HepG2 (cell line): ENCODE data around the gene UBE2E1. TPM values are rescaled to one million over a fixed set of nuclear protein-coding genes. Genes with fewer than 3 reads are reported as not detected.
A peak's percentile ranks its signal among the peaks of the same experiment; 100 is the strongest.

Experiments
- ERF ChIP-seq: IDR thresholded peaks from 2 replicates; pipeline ENCODE4 v1.6.1; 2018; ENCODE audit warnings: missing biosample characterization, missing genetic modification reagents
- FOXP1 ChIP-seq, 2 experiments: fragments of 450-650 bp in 1 of 2; IDR thresholded peaks; 2 replicates each; pipeline ENCODE4 v1.6.1; 2017 to 2018; ENCODE audit warnings: antibody characterized with exemption in 1 of 2
- GATAD2A ChIP-seq: IDR thresholded peaks from 2 replicates; pipeline ENCODE4 v1.6.1; 2016
- HOXA5 ChIP-seq: sonication (generic); formaldehyde crosslinking; IDR thresholded peaks from 2 replicates; pipeline ENCODE4 v1.4.0; 2020; ENCODE audit warnings: missing genetic modification reagents
- IRX3 ChIP-seq: sonication (generic); formaldehyde crosslinking; IDR thresholded peaks from 2 replicates; pipeline ENCODE4 v1.8.1; 2023; ENCODE audit warnings: mild to moderate bottlenecking, low read depth, missing genetic modification reagents, borderline replicate concordance
- KIAA2018 ChIP-seq: sonication (generic); formaldehyde crosslinking; IDR thresholded peaks from 2 replicates; pipeline ENCODE4 v1.5.0; 2020; ENCODE audit warnings: mild to moderate bottlenecking, missing genetic modification reagents, borderline replicate concordance
- KLF16 ChIP-seq, 2 experiments: sonication (generic) in 1 of 2; formaldehyde crosslinking in 1 of 2; IDR thresholded peaks; 2 replicates each; pipeline versions ENCODE4 v1.6.1 to v1.8.0; 2016 to 2023; ENCODE audit warnings: missing genetic modification reagents in 2 of 2, missing compliant biosample characterization in 1 of 2
- RARG ChIP-seq: sonication (generic); formaldehyde crosslinking; IDR thresholded peaks from 2 replicates; pipeline ENCODE4 v1.4.0; 2020; ENCODE audit warnings: low read depth, mild to moderate bottlenecking, missing genetic modification reagents
- RFX1 ChIP-seq: fragments of 450-650 bp; IDR thresholded peaks from 2 replicates; pipeline ENCODE4 v1.6.1; 2017
- RXRB ChIP-seq: IDR thresholded peaks from 2 replicates; pipeline ENCODE4 v1.6.1; 2016; ENCODE audit warnings: borderline replicate concordance, missing genetic modification reagents, missing compliant biosample characterization
- SNAPC2 ChIP-seq: sonication (generic); formaldehyde crosslinking; IDR thresholded peaks from 2 replicates; pipeline ENCODE4 v1.8.1; 2022; ENCODE audit warnings: mild to moderate bottlenecking, missing genetic modification reagents
- TBP ChIP-seq: sonication (generic); formaldehyde crosslinking; IDR thresholded peaks from 2 replicates; pipeline ENCODE4 v1.5.0; 2020; ENCODE audit warnings: missing genetic modification reagents
- TEF ChIP-seq: sonication (generic); formaldehyde crosslinking; IDR thresholded peaks from 2 replicates; pipeline ENCODE4 v1.5.0; 2020; ENCODE audit warnings: missing genetic modification reagents
- ZNF362 ChIP-seq: sonication (generic); formaldehyde crosslinking; IDR thresholded peaks from 2 replicates; pipeline ENCODE4 v1.4.0; 2020; ENCODE audit warnings: missing genetic modification reagents, mild to moderate bottlenecking, borderline replicate concordance
- ZNF775 ChIP-seq: sonication (generic); formaldehyde crosslinking; IDR thresholded peaks from 2 replicates; pipeline ENCODE4 v1.4.0; 2020; ENCODE audit warnings: missing genetic modification reagents, mild to moderate bottlenecking, moderate library complexity, borderline replicate concordance
- ZSCAN29 ChIP-seq: sonication (generic); formaldehyde crosslinking; conservative IDR thresholded peaks from 2 replicates; pipeline ENCODE4 v1.4.0; 2020; ENCODE audit warnings: mild to moderate bottlenecking, missing genetic modification reagents
- polyA plus RNA-seq, 8 experiments: library from polyadenylated mRNA; depleted of rRNA in 3 of 8; stranded (reverse) in 7 of 8; unstranded in 1 of 8; fragments of >200 nt; fragmentation: Illumina TruSeq in 4 of 8; extraction: Trizol in 4 of 8; gene quantifications; 2 replicates each; pipeline versions ENCODE4 v1.2.1 to v1.2.3, GENCODE V29; 2011 to 2016; ENCODE audit warnings: low read depth in 4 of 8, missing spikeins in 1 of 8, mixed read lengths in 1 of 8; ENCODE audit not compliant: insufficient read depth in 1 of 8
- total RNA-seq, 5 experiments: library from RNA; depleted of rRNA; stranded (reverse); fragments of >200 nt; fragmentation: Illumina TruSeq; extraction: Trizol; gene quantifications; 2 replicates each; pipeline ENCODE4 v1.2.3, GENCODE V29; 2016; ENCODE audit warnings: low read depth in 1 of 5

UBE2E1 gene
- total and polyA plus RNA-seq, 2 of the 13 experiments (the other 11 are each of a cell fraction or from before 2014, with no cell fraction given): 55.4 to 61.8 TPM

GRCh38 chr3:23900744-23901143, 95.0 kb downstream of the UBE2E1 start (continued):
- TF ChIP-seq KIAA2018 (CRISPR knock-in tag): no peak
- TF ChIP-seq IRX3: no peak
- no peak for TF ChIP-seq SNAPC2 (CRISPR knock-in tag)
- no peak for TF ChIP-seq HOXA5 (CRISPR knock-in tag)
- TF ChIP-seq RFX1: no peak
- TF ChIP-seq ERF (CRISPR knock-in tag): 0 out of 2 replicates have a peak, but pooled peaks have one; percentile 28
- peak in 1 of 2 experiments; percentile 27; a peak in 1 of 4 replicates for TF ChIP-seq KLF16 (CRISPR knock-in tag; IDR thresholded peaks at IDR 0.05)
- TF ChIP-seq RARG (CRISPR knock-in tag): no peak
- no peak for TF ChIP-seq ZNF362
- TF ChIP-seq ZSCAN29: no peak
- TF ChIP-seq GATAD2A (CRISPR knock-in tag): peak; percentile 76
- no peak for TF ChIP-seq FOXP1 (IDR thresholded peaks at IDR 0.05)
- peak; percentile 51; the same call in 1 of the 2 replicates for TF ChIP-seq FOXP1 (CRISPR knock-in tag; IDR thresholded peaks at IDR 0.05)
- no peak for TF ChIP-seq ZNF775
- TF ChIP-seq TBP (CRISPR knock-in tag): no peak
- peak; percentile 50; the same call in 1 of the 2 replicates for TF ChIP-seq RXRB (CRISPR knock-in tag)
- TF ChIP-seq TEF (CRISPR knock-in tag): no peak
